Psoas muscle (tissue), 8 donors: Measurements from ENCODE around the gene FAM131C. TPM values are rescaled to one million over a fixed set of nuclear protein-coding genes. Genes with fewer than 3 reads are reported as not detected.

ENCODE experiments used
- ATAC-seq, 4 donors: fragments of 200-7000 bp; cut with Tn5 transposase; one replicate each; pipeline ENCODE4 v1.9.1; 2020; ENCODE audit warnings: moderate library complexity in 3 of 4, mild to moderate bottlenecking in 2 of 4
- DNase-seq, 2 donors: peaks; one replicate each; pipeline ENCODE4 v3.0.0-alpha.2; 2020
- H3K27ac ChIP-seq: fragments of 200-600 bp; one replicate; pipeline ENCODE4 v1.8.0; 2022
- H3K27me3 ChIP-seq, 3 donors: fragments of 200-600 bp in 1 of 3; one replicate each; pipeline versions ENCODE4 v1.6.1 to v1.8.0; 2013 to 2022; ENCODE audit warnings: low read length in 2 of 3, mild to moderate bottlenecking in 2 of 3, moderate library complexity in 1 of 3; ENCODE audit not compliant: insufficient read depth in 3 of 3
- H3K36me3 ChIP-seq, 2 donors: fragments of 200-600 bp in 1 of 2; one replicate each; pipeline versions ENCODE4 v1.6.1 to v1.8.0; 2013 to 2022; ENCODE audit warnings: low read depth in 1 of 2, mild to moderate bottlenecking in 1 of 2, moderate library complexity in 1 of 2; ENCODE audit not compliant: insufficient read depth in 1 of 2
- H3K4me1 ChIP-seq: fragments of 200-600 bp; one replicate; pipeline ENCODE4 v1.8.0; 2022
- H3K4me3 ChIP-seq: fragments of 200-600 bp; one replicate; pipeline ENCODE4 v1.8.0; 2022; ENCODE audit warnings: mild to moderate bottlenecking
- H3K9me3 ChIP-seq: fragments of 200-600 bp; one replicate; pipeline ENCODE4 v1.8.0; 2022
- CTCF ChIP-seq: fragments of 200-600 bp; IDR thresholded peaks from one replicate; pipeline ENCODE4 v1.8.0; 2022; ENCODE audit warnings: antibody characterized with exemption
- WGBS, 3 donors: extraction: QIAGEN DNeasy Blood & Tissue Kit; methylation state at CpG; one replicate each; pipeline versions ENCODE4 v1.1.6 to v1.1.7; 2013; 5-methylcytosine and 5-hydroxymethylcytosine counted together
- intact Hi-C, 2 donors: fragments of 100-400 bp; cut with DNase I; formaldehyde crosslinking; loops; one replicate each; pipeline versions ENCODE4 v1.11.0 to v1.14.2; 2022
- polyA plus RNA-seq, 3 donors: library from polyadenylated mRNA; stranded (reverse); fragments of 200-250 nt; gene quantifications; one replicate each; pipeline ENCODE4 v1.2.3, GENCODE V29; 2013
- total RNA-seq, 4 donors: library from RNA; stranded (reverse); fragmentation: NEBNext Ultra II Directional in 2 of 4; extraction: Animal tissue kit (Norgen Biotek cat#: 25700) in 2 of 4; gene quantifications; one replicate each; pipeline versions ENCODE4 v1.2.1 to v1.2.4, GENCODE V29; 2021 to 2023
- donor health status: healthy with polysubstance abuse.
- donor health status: DM: no; HTN: no; CAD: no; lungs with moderate emphysema.
- donor health status: Bipolar disorder and iron deficiency.
- donor health status: healthy.
- donor health status: DM: yes; HTN: yes; CAD: no.
- donor health status: DM: no; HTN: no; CAD: no.
- donor health status: DM: no; HTN: no; CAD: no.
- donor health status: DM: yes; HTN: yes; CAD: no.

FAM131C gene
- total and polyA plus RNA-seq, 7 donors: 0.01 to 0.51 (median 0.06) TPM; not detected in 4

- no peak for ATAC-seq
- Histone ChIP-seq H3K36me3 (no peaks in the 10 kb centered on the region), H3K9me3 (no peaks in the 10 kb centered on the region), H3K4me3 (no peak overlapping the region), H3K27me3 (peaks cover 0 to 4% (median 2%) of the 10 kb centered on the region in 3 donors), H3K4me1 (no peaks in the 10 kb centered on the region), H3K27ac (no peak overlapping the region)
- no peak for DNase-seq
- no peak for TF ChIP-seq CTCF
- WGBS, 3 donors: 91 to 93% (median 91%) methylated on average over 4 of the region's 4 CpGs
- intact Hi-C loops: no loop called here
Measured at GRCh38 chr1:16066245-16066644, 7.2 kb downstream of the FAM131C start.

GRCh38 chr1:16065269-16065576 is 8.2 kb downstream of the FAM131C start:
- intact Hi-C loops: no loop called here
- ATAC-seq (no peak), DNase-seq (no peak)
- Histone ChIP-seq H3K27me3 (peaks cover 0 to 4% (median 2%) of the 10 kb centered on the region in 3 donors), H3K4me1 (no peaks in the 10 kb centered on the region), H3K4me3 (no peak overlapping the region), H3K27ac (no peak overlapping the region), H3K9me3 (no peaks in the 10 kb centered on the region), H3K36me3 (no peaks in the 10 kb centered on the region)
- WGBS, 3 donors: 79 to 87% (median 83%) methylated on average over 8 of the region's 8 CpGs
- no peak for TF ChIP-seq CTCF

GRCh38 chr1:16064536-16065268 is 8.7 kb downstream of the FAM131C start:
- TF ChIP-seq CTCF: no peak
- H3K27me3 ChIP-seq: peaks cover 0 to 4% (median 2%) of the 10 kb centered on the region in 3 donors
- WGBS, 3 donors: 49 to 61% (median 52%) methylated on average over 13 of the region's 13 CpGs
- H3K4me3 ChIP-seq: no peak overlapping the region
- DNase-seq (no peak), ATAC-seq (no peak)
- no peaks in the 10 kb centered on the region for H3K36me3 ChIP-seq
- no peaks in the 10 kb centered on the region for H3K4me1 ChIP-seq
- intact Hi-C loops: no loop called here
- no peak overlapping the region for H3K27ac ChIP-seq
- H3K9me3 ChIP-seq: no peaks in the 10 kb centered on the region

GRCh38 chr1:16063921-16064320 is 9.5 kb downstream of the FAM131C start:
- no peak for ATAC-seq
- no peak for TF ChIP-seq CTCF

More at GRCh38 chr1:16063921-16064320, 9.5 kb downstream of the FAM131C start:
- intact Hi-C loops: no loop called here
- Histone ChIP-seq H3K27ac (no peak overlapping the region), H3K36me3 (no peaks in the 10 kb centered on the region), H3K27me3 (peaks cover 0 to 4% (median 2%) of the 10 kb centered on the region in 3 donors), H3K9me3 (no peaks in the 10 kb centered on the region), H3K4me3 (no peak overlapping the region), H3K4me1 (no peaks in the 10 kb centered on the region)
- DNase-seq: no peak
- 60 to 64% (median 64%) methylated on average over 9 of the region's 9 CpGs for WGBS, 3 donors
